Urinary bladder (tissue), 4 donors: Measurements from ENCODE around the gene N4BP3. TPM values are rescaled to one million over a fixed set of nuclear protein-coding genes. Genes with fewer than 3 reads are reported as not detected.
"Not testable (repeated sequence)": the region's sequence is repeated elsewhere in the genome, so short reads cannot be mapped to it uniquely, and the experiment has no call there.

Source experiments
- DNase-seq: peaks from one replicate; pipeline ENCODE4 v3.0.0-alpha.2; 2015; ENCODE audit errors: extremely low spot score
- H3K27ac ChIP-seq: one replicate; pipeline ENCODE4 v1.5.1; 2013; ENCODE audit warnings: low read depth, mild to moderate bottlenecking, moderate library complexity
- H3K36me3 ChIP-seq: one replicate; pipeline ENCODE4 v1.6.1; 2013; ENCODE audit warnings: mild to moderate bottlenecking, moderate library complexity; ENCODE audit not compliant: insufficient read depth
- H3K4me1 ChIP-seq: one replicate; pipeline ENCODE4 v1.6.1; 2013; ENCODE audit warnings: mild to moderate bottlenecking, moderate library complexity; ENCODE audit not compliant: insufficient read depth
- H3K4me3 ChIP-seq: one replicate; pipeline ENCODE4 v1.5.1; 2013; ENCODE audit warnings: low read depth, low read length
- WGBS: extraction: QIAGEN DNeasy Blood & Tissue Kit; methylation state at CpG from one replicate; pipeline ENCODE4 v1.1.7; 2013; 5-methylcytosine and 5-hydroxymethylcytosine counted together
- polyA plus RNA-seq: library from polyadenylated mRNA; stranded (reverse); fragments of 200-250 nt; gene quantifications from one replicate; pipeline ENCODE4 v1.2.3, GENCODE V29; 2013
- total RNA-seq: library from RNA; depleted of rRNA; stranded (reverse); fragments of >200 nt; gene quantifications from one replicate; pipeline ENCODE4 v1.2.3, GENCODE V29; 2014
- donor health status: healthy with polysubstance abuse.
- donor health status: healthy.

The N4BP3 gene
- total and polyA plus RNA-seq, 2 donors, result 2.4 to 4.2 TPM

- no peak overlapping the region for H3K27ac ChIP-seq
- H3K36me3 ChIP-seq, result no peaks in the 10 kb centered on the region
- H3K4me1 ChIP-seq, result no peaks in the 10 kb centered on the region
- WGBS, result 64% methylated on average over 12 of the region's 12 CpGs
- H3K4me3 ChIP-seq, result no peak overlapping the region
- no peak for DNase-seq
Observed at GRCh38 chr5:178081571-178082243, 31.6 kb upstream of the N4BP3 start.

DNA sequence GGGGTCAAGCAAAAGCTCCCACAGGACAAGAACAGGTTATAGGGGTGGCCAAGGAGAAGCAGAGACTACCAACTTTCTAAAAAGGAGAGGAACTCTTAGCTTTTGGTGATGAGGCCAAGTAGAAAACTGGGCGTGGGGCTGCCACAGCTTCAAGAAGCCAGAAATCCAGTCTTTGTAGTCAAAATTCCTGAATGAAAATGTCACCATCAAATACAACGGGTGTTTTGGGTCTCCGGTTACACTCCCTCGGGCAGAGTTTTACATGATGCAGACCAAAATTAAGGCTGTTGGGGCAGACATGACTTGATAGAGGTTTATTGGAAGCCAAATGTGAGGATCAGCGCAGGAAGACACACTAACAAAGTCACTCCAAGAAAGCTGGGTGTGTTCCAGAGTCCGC is 29.4 kb upstream of the N4BP3 start:
- Histone ChIP-seq H3K27ac (no peak overlapping the region), H3K4me1 (no peaks in the 10 kb centered on the region), H3K36me3 (no peaks in the 10 kb centered on the region), H3K4me3 (no peak overlapping the region)
- 59% methylated on average over 6 of the region's 6 CpGs for WGBS
- no peak for DNase-seq

DNA sequence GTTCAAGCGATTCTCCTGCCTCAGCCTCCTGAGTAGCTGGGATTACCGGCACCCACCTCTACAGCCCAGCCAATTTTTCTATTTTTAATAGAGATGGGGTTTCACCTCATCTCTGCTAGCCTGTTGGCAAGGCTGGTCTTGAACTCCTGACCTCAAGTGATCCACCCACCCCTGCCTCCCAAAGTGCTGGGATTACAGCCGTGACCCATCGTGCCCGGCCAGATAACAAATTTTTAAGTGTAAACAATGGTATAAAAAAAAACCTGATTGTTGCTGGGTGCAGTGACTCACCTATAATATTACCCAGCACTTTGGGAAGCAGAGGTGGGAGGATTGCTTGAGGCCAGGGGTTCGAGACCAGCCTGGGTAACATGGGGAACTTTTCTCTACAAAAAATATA is 28.0 kb upstream of the N4BP3 start:
- Histone ChIP-seq H3K27ac (no peak overlapping the region), H3K4me1 (no peaks in the 10 kb centered on the region), H3K4me3 (no peak overlapping the region), H3K36me3 (no peaks in the 10 kb centered on the region)
- WGBS, result 47% methylated on average over 6 of the region's 6 CpGs
- no peak for DNase-seq

DNA sequence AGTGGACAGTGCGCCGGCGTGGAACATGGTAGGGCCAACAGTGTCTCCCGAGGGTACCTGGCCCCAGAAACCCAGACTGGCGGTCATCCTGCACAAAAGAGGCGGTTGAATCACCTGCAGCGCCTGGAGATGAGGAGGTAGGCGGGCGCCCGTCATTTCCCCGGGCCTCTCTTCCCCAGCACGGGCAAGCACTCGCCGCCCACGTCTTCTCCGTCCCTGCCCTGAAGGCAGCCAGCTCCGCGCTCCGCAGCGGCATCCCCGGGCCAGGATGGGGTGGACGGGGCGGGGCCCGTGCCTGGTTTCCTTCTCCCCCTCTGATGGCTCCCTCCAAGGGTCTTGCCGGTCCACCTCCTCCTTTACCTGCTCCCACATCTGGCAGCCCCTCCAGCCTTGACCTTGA is 27.1 kb upstream of the N4BP3 start:
- Histone ChIP-seq H3K4me1 (no peaks in the 10 kb centered on the region), H3K36me3 (no peaks in the 10 kb centered on the region), H3K4me3 (no peak overlapping the region), H3K27ac (no peak overlapping the region)
- whole genome bisulfite sequencing, result 28% methylated on average over 25 of the region's 25 CpGs
- DNase-seq, result no peak

DNA sequence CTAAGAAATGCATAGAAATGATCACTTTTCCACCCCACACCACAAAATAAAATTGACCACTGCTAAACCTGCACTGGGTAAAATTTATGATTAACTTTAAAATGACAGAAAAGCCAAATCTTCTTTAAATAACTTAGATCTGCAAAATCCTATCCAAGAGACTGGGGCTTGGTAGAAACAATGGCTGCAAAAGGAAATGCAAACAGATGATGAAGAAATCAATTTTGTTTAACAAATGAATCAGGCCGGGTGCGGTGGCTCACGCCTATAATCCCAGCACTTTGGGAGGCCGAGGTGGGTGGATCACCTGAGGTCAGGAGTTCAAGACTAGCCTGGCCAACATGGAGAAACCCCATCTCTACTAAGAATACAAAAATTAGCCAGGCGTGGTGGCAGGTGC is 26.1 kb upstream of the N4BP3 start:
- not testable (repeated sequence) for H3K4me1 ChIP-seq, DNase-seq, H3K36me3 ChIP-seq, H3K27ac ChIP-seq, H3K4me3 ChIP-seq
- 82% methylated on average over 5 of the region's 5 CpGs for WGBS

GRCh38 chr5:178090856-178091255 is 22.5 kb upstream of the N4BP3 start:
- no peak overlapping the region for H3K4me3 ChIP-seq

GRCh38 chr5:178093134-178093533 is 20.2 kb upstream of the N4BP3 start:
- Histone ChIP-seq H3K4me3 (no peak overlapping the region), H3K27ac (no peak overlapping the region), H3K36me3 (no peaks in the 10 kb centered on the region), H3K4me1 (no peaks in the 10 kb centered on the region)
- no peak for DNase-seq
- WGBS, result 76% methylated on average over 2 of the region's 2 CpGs

More at GRCh38 chr5:178090856-178091255, 22.5 kb upstream of the N4BP3 start:
- Histone ChIP-seq H3K4me1 (no peaks in the 10 kb centered on the region), H3K27ac (no peak overlapping the region), H3K36me3 (no peaks in the 10 kb centered on the region)
- DNase-seq, result no peak
- 85% methylated on average over 6 of the region's 6 CpGs for WGBS

DNA sequence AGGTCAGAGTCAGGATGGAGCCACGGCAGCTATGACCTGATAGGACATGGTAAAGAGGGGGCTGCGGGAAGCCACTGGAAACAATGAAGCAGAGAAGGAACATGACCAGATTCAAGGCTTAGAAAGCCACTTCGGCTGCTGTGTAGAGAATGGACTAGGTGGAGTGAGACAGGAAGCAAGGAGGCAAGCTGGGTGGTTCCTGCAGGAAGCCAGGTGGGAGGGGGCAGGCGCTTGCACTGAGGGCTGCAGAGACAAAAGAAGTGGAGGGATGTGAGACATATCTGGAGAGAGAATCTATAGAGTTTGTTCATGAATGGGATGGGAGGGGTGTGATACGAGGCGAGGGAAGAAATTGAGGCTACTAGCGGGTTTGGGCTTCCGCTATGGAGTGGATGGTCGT is 19.0 kb upstream of the N4BP3 start:
- DNase-seq, result no peak
- H3K4me3 ChIP-seq, result no peak overlapping the region
- H3K36me3 ChIP-seq, result no peaks in the 10 kb centered on the region
- no peaks in the 10 kb centered on the region for H3K4me1 ChIP-seq
- no peak overlapping the region for H3K27ac ChIP-seq
- 84% methylated on average over 9 of the region's 9 CpGs for WGBS

DNA sequence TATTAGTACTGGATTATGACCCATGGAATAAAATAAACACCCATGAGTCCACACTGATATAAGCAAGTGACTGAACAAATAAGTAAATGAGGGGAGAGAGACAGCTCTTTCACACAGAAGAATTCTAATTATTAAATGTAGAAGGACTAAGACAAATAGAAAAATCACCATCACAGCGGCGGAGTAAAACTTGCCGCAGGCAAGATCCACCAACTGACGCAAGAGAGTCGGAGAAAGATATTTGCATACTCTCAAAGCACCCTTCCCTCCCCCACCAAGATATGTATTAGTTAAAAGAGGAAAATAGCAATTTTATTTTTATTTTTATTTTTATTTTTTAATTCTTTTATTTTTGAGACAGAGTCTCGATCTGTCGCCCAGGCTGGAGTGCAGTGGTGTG is 14.6 kb upstream of the N4BP3 start:
- no peaks in the 10 kb centered on the region for H3K4me1 ChIP-seq
- H3K27ac ChIP-seq, result no peak overlapping the region
- no peak overlapping the region for H3K4me3 ChIP-seq
- no peaks in the 10 kb centered on the region for H3K36me3 ChIP-seq
- no peak for DNase-seq
- WGBS, result 94% methylated on average over 7 of the region's 7 CpGs

DNA sequence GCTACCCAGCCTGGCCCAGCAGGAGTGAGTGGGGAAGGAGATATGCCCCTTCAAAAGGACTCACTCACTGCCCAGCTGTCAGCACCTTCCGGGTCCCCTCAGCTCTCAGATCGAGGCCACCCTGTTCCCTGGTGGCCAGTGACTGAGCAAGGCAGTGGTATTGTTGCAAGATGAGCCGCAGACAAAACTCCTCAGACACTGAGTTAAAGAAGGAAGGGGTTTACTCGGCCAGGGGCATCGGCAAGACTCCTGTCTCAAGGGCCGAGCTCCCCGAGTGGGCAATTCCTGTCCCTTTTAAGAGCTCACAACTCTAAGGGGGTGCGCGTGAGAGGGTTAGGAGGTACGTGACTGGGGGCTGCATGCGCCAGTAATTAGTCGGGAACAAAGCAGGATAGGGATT is 9.7 kb upstream of the N4BP3 start:
- H3K36me3 ChIP-seq, result no peaks in the 10 kb centered on the region
- H3K4me1 ChIP-seq, result no peaks in the 10 kb centered on the region
- no peak for DNase-seq
- no peak overlapping the region for H3K27ac ChIP-seq
- 79% methylated on average over 12 of the region's 12 CpGs for WGBS
- no peak overlapping the region for H3K4me3 ChIP-seq

- Histone ChIP-seq H3K4me1 (no peaks in the 10 kb centered on the region), H3K36me3 (no peaks in the 10 kb centered on the region), H3K4me3 (no peak overlapping the region), H3K27ac (no peak overlapping the region)
- 52% methylated on average over 5 of the region's 5 CpGs for WGBS
- no peak for DNase-seq
Observed at GRCh38 chr5:178104492-178104891, 8.8 kb upstream of the N4BP3 start.

DNA sequence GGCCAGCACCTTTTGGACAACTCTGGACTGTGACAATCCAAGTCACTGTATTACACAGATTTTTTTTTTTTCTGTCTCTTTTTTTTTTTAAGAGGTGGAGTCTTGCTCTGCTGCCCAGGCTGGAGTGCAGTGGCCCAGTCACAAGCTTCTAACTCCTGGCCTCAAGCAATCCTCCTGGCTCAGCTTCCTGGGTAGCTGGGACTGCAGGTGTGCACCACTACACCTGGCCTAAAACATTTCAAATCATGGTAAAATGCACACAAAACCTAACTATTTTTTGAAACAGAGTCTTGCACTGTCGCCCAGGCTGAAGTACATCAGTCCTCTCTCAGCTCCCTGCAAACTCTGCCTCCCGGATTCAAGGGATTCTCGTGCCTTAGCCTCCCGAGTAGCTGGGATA is 7.2 kb upstream of the N4BP3 start:
- no peak for DNase-seq
- no peaks in the 10 kb centered on the region for H3K36me3 ChIP-seq
- no peaks in the 10 kb centered on the region for H3K4me1 ChIP-seq
- H3K4me3 ChIP-seq, result no peak overlapping the region
- H3K27ac ChIP-seq, result no peak overlapping the region
- WGBS, result 68% methylated on average over 4 of the region's 4 CpGs

DNA sequence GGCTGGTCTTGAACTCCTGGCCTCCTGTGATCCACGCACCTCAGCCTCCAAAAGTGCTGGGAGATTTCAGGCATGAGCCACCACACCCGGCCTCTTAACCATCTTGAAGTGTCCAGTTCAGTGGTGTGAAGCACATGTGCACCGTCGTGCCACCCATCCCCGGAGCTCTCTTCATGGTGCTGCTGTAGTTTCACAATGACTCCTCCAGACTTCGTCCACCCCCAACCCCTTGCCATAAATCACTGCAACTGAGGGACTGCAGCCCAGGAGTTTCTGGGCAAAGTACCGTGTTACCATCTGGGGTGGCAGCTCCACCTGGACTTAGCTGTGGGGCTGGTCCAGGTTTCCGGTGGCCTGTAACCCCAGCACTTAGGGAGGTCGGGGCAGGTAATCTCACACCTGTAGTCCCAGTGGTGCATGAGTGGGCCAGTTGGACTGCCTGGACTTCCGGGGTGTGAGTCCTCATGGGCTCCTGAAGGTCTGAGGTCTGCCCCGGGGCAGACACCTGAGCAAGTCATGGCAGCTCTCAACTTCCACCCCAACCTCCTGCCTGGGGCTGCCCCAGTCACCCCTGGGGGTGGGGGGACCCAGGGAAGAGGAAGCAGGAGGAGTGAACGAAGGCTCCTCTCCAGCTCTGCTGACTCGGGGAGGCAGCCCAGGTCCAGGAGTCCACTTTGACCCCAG is 6.6 kb upstream of the N4BP3 start:
- 72% methylated on average over 13 of the region's 13 CpGs for WGBS
- no peak overlapping the region for H3K27ac ChIP-seq
- no peak overlapping the region for H3K4me3 ChIP-seq
- no peak for DNase-seq
- no peaks in the 10 kb centered on the region for H3K4me1 ChIP-seq
- H3K36me3 ChIP-seq, result no peaks in the 10 kb centered on the region

- DNase-seq, result no peak
- H3K4me3 ChIP-seq, result no peak overlapping the region
- H3K4me1 ChIP-seq, result no peaks in the 10 kb centered on the region
- no peaks in the 10 kb centered on the region for H3K36me3 ChIP-seq
- H3K27ac ChIP-seq, result no peak overlapping the region
- WGBS, result 42% methylated on average over 5 of the region's 5 CpGs
Observed at GRCh38 chr5:178107756-178108310, 5.5 kb upstream of the N4BP3 start.
